ENCODE data around the gene ZNF853.
"Not testable (repeated sequence)": the region's sequence is repeated elsewhere in the genome, so short reads cannot be mapped to it uniquely, and the experiment has no call there.

The ZNF853 gene

DNA sequence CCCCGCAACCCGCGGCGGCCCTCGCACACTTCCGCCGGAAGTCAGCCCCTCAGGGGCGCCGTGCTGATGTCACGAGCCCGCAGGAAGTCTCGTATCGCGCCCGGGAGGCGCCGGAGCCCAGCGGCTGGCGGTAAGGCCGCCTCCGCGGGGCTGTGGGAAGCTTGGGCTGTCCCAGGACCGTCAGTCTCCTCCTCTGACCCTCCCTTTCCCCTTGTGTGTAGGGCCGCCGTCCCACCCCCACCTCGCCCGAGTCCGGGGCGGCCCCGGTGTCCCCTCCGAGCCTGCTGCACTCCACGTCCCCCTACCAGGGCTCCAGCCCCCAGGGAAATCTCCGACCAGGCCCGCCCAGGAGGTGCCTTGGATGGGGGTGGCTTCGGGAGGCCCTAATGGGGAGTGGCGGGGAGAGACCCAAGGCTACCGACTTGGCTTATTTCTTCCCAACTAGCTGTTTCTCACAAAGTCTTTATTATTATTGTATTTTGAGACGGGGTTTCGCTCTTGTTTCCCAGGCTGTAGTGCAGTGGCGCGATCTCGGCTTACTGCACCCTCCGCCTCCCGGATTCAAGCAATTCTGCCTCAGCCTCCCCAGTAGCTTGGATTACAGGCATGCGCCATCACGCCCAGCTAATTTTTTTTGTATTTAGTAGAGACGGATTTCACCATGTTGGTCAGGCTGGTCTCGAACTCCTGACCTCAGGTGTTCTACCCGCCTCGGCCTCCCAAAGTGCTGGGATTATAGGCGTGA, 37.9 kb upstream of the ZNF853 start, which contains the start of gene ZDHHC4:
TSS of gene ZDHHC4 (plus strand) at position 86 of the 745 bp plus-strand sequence. CDS start 3,108 bp downstream, outside the sequence.
- peak; percentile 59 for DNase-seq (ENCODE audit: low read depth)
- TF ChIP-seq, protein P1, sequence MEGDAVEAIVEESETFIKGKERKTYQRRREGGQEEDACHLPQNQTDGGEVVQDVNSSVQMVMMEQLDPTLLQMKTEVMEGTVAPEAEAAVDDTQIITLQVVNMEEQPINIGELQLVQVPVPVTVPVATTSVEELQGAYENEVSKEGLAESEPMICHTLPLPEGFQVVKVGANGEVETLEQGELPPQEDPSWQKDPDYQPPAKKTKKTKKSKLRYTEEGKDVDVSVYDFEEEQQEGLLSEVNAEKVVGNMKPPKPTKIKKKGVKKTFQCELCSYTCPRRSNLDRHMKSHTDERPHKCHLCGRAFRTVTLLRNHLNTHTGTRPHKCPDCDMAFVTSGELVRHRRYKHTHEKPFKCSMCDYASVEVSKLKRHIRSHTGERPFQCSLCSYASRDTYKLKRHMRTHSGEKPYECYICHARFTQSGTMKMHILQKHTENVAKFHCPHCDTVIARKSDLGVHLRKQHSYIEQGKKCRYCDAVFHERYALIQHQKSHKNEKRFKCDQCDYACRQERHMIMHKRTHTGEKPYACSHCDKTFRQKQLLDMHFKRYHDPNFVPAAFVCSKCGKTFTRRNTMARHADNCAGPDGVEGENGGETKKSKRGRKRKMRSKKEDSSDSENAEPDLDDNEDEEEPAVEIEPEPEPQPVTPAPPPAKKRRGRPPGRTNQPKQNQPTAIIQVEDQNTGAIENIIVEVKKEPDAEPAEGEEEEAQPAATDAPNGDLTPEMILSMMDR (IDR thresholded peaks at IDR 0.05; ENCODE audit: control insufficient read depth, extremely low read depth, insufficient read depth) = no peak
- H3K4me3 ChIP-seq (ENCODE audit: low read depth, low read length) = peak within 1 kb of the TSS; percentile 84

DNA sequence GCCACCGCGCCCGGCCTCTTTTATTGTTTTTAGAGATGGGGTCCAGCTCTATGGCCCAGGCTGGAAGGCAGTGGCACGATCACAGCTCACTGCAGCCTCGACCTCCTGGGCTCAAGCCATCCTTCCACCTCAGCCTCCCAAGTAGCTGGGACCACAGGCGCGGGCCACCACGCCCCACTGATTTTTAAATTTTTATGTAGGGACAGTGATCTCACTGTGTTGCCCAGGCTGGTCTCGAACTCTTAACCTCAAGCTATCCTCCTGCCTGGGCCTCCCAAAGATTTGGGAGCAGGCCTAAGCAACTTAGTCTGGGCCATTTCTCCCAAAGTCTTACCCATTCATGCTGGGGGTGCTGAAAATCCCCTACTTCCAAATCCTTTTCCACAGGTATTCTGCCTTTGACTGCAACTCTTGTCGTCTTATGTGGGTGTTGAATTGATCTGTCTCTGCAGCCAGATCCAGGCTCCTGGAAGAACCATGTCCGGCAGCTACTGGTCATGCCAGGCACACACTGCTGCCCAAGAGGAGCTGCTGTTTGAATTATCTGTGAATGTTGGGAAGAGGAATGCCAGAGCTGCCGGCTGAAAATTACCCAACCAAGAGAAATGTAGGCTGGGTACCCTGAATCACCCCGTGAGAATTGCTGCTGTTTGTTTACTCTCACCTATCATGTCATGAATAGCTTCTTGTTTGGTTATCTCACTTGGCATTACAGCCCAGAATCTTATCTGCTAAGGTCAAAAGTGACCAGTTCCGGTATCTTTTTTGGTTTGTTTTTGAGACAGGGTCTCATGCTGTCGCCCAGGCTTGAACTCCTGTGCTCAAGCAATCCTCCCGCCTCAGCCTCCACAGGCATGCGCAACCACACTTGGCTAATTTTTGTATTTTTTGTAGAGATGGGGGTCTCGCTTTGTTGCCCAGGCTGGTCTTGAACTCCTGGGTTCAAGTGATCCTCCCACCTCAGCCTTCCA, 37.0 kb upstream of the ZNF853 start:
- peak overlapping the region; percentile 84 for H3K4me3 ChIP-seq (ENCODE audit: low read depth, low read length)
- no peak for DNase-seq (ENCODE audit: low read depth)
- TF ChIP-seq, protein P1 (IDR thresholded peaks at IDR 0.05; ENCODE audit: control insufficient read depth, extremely low read depth, insufficient read depth) = no peak

DNA sequence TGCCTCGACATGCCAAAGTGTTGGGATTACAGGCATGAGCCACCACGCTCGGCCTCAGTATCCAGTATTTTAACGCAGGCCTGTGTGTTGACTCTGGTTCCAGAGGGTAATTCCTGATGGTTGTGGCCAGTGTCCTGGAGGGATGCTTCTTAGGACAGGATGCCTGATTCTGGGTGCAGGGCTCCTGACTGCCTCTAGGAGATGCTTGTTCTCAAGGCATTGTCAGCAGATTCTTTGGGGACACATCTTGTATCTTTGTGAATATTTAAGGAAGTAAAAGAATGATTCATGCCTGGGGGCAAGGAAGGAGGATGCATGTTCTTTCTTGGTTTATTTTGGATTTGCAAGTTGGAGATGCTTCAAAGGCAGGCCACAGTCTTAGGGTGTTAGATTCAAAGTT, 36.0 kb upstream of the ZNF853 start:
- no peak overlapping the region for H3K4me3 ChIP-seq (ENCODE audit: low read depth, low read length)
- TF ChIP-seq, protein P1 (IDR thresholded peaks at IDR 0.05; ENCODE audit: control insufficient read depth, extremely low read depth, insufficient read depth) = no peak
- no peak for DNase-seq (ENCODE audit: low read depth)

DNA sequence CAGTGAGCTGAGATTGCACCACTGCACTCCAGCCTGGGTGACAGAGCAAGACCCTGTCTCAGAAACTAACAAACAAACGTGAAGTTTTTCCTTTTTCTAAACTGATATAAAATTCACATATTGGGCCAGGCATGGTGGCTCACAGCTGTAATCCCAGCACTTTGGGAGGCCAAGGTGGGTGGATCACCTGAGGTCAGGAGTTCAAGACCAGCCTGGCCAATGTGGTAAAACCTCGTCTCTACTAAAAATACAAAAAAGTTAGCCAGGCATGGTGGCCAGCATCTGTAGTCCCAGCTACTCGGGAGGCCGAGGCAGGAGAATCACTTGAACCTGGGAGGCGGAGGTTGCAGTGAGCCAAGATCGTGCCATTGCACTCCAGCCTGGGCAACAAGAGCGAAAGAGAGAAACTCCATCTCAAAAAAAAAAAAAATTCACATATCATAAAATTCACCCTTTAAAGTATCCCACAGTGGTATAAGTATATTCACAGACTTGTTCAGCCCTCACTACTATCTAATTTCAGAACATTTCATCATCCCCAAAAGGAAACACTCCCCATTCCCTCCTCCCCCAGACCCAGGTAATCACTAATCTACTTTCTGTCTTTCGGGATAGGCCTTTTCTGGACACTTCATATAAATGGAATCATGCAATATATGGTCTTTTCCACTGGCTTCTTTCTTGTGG, 29.5 kb upstream of the ZNF853 start:
- not testable (repeated sequence) for DNase-seq (ENCODE audit: low read depth); H3K4me3 ChIP-seq (ENCODE audit: low read depth, low read length)

DNA sequence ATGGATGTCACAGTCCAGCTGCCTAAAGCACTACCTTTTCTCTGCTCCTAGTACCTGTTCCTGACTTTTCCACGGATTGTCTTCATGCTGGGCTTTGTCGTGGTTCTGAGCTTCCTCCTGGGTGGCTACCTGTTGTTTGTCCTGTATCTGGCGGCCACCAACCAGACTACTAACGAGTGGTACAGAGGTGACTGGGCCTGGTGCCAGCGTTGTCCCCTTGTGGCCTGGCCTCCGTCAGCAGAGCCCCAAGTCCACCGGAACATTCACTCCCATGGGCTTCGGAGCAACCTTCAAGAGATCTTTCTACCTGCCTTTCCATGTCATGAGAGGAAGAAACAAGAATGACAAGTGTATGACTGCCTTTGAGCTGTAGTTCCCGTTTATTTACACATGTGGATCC, 26.8 kb upstream of the ZNF853 start:
- TF ChIP-seq, protein P1 (IDR thresholded peaks at IDR 0.05; ENCODE audit: control insufficient read depth, extremely low read depth, insufficient read depth) = no peak
- H3K4me3 ChIP-seq (ENCODE audit: low read depth, low read length) = no peak overlapping the region

DNA sequence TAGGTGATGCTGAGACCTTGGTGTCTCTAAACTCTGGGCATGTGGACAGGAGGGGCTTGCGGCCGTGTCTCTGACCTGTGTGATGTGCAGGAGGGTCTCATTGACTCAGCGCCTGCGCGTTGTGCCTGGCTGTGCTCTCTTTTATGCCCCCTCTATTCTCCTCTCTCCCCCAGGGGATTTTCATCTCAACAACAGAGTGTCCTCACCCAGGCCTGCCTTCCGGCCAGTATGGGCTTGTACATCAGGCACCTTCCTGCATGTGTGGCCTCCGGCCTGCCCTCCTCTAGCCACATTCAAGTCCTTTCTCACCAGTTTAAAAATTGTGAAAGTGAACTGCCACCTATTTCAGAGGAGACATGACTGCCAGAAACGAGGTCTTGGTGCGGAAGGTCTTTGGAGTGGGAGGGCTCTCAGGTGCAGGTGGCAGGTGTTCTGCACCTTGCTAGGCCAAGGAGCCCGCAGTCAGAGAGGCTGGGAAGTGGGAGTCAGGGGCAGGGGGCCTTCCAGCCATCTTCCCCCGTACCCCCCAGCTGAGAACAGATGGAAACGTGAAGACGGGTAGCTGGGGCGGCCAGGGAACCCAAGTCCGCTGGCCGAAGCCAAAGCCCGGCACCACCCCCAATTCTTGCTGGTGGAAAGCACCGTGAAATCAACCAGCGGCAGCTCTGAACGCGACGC, 26.1 kb upstream of the ZNF853 start:
- peak overlapping the region; percentile 22; the same call in 1 of the 2 replicates for H3K4me3 ChIP-seq (ENCODE audit: low read depth, low read length)
- DNase-seq (ENCODE audit: low read depth) = no peak
- TF ChIP-seq, protein P1 (IDR thresholded peaks at IDR 0.05; ENCODE audit: control insufficient read depth, extremely low read depth, insufficient read depth) = no peak

More for the DNA sequence above, 26.8 kb upstream of the ZNF853 start:
- peak; percentile 15 for DNase-seq (ENCODE audit: low read depth)
